BJ (cell line): ENCODE measurements around the gene SMURF1. TPM values are rescaled to one million over a fixed set of nuclear protein-coding genes. Genes with fewer than 3 reads are reported as not detected.
"Not testable (repeated sequence)": the region's sequence is repeated elsewhere in the genome, so short reads cannot be mapped to it uniquely, and the experiment has no call there.

Experiments used
- CTCF ChIA-PET: fragments of 350-600 bp; formaldehyde crosslinking; extraction: SDS; loops from one replicate; lab custom pipeline; 2021; ENCODE audit warnings: antibody characterized with exemption, inconsistent platforms; lab: Yijun Ruan, JAX
- POLR2A ChIA-PET: fragments of 300-600 bp; sonication (Branson Sonifier 250); formaldehyde crosslinking; extraction: SDS; loops from one replicate; lab custom pipeline; 2021; ENCODE audit warnings: antibody characterized with exemption; lab: Charles Lee
- DNase-seq: peaks from one replicate; pipeline ENCODE4 v3.0.0-alpha.2; 2011; ENCODE audit warnings: low read depth
- H3K27me3 ChIP-seq: 2 replicates; pipeline ENCODE4 v1.6.0; 2011; ENCODE audit warnings: low read length; ENCODE audit not compliant: control insufficient read depth, insufficient read depth
- H3K36me3 ChIP-seq: 2 replicates; pipeline ENCODE4 v1.5.1; 2011; ENCODE audit warnings: low read length; ENCODE audit not compliant: control insufficient read depth, insufficient read depth
- H3K4me3 ChIP-seq: 2 replicates; pipeline ENCODE4 v1.5.1; 2011; ENCODE audit warnings: low read depth, mild to moderate bottlenecking, control low read depth, low read length
- CTCF ChIP-seq: IDR thresholded peaks from 2 replicates; pipeline ENCODE4 v1.5.1; 2011; ENCODE audit warnings: low read depth, mild to moderate bottlenecking, control low read depth, inconsistent platforms, low read length, moderate library complexity; ENCODE audit not compliant: insufficient read depth
- polyA plus RNA-seq: library from polyadenylated mRNA; depleted of rRNA; stranded (reverse); fragments of >200 nt; gene quantifications from 2 replicates; pipeline ENCODE4 v1.2.3, GENCODE V29; 2011

Gene SMURF1
- polyA plus RNA-seq, 1 experiment, result 15.4 TPM

- TF ChIP-seq CTCF, result no peak
- ChIA-PET CTCF (interaction anchor here (1.5 to 3.7 kb wide), 2 partner anchors 10 to 267 kb away, joined by 5 to 14 read pairs; no protein-coding TSS in a partner anchor), POLR2A (no interaction called here)
- Histone ChIP-seq H3K36me3 (peaks cover 19% of the 10 kb centered on the region), H3K27me3 (no peaks in the 10 kb centered on the region), H3K4me3 (no peak overlapping the region)
- DNase-seq, result no peak
These were observed 97.2 kb downstream of the SMURF1 start for GRCh38 chr7:99046722-99047121.

- H3K27me3 ChIP-seq, DNase-seq, H3K4me3 ChIP-seq, POLR2A ChIA-PET: not testable (repeated sequence)
- peaks cover 21% of the 10 kb centered on the region for H3K36me3 ChIP-seq
- CTCF ChIA-PET, result interaction anchor here (1.5 to 3.7 kb wide), 2 partner anchors 10 to 267 kb away, joined by 5 to 14 read pairs; no protein-coding TSS in a partner anchor
These were observed 97.6 kb downstream of the SMURF1 start for GRCh38 chr7:99046262-99046661.

- CTCF ChIA-PET, result interaction anchor here (0.7 to 1.7 kb wide), 3 partner anchors 52 to 264 kb away, joined by 3 to 4 read pairs (median 3); no protein-coding TSS in a partner anchor
- DNase-seq, H3K4me3 ChIP-seq, H3K27me3 ChIP-seq, POLR2A ChIA-PET: not testable (repeated sequence)
- H3K36me3 ChIP-seq, result peaks cover 23% of the 10 kb centered on the region
These were observed 99.0 kb downstream of the SMURF1 start for GRCh38 chr7:99044858-99045257.

GRCh38 chr7:99042957-99043356 lies 101.0 kb downstream of the SMURF1 start:
- CTCF ChIA-PET, result interaction anchor here (9.2 kb wide), 1 partner anchor 270 kb away, joined by 128 read pairs; no protein-coding TSS in a partner anchor
- peak; percentile 12 for DNase-seq
- no peak overlapping the region for H3K4me3 ChIP-seq
- no peak for TF ChIP-seq CTCF
- POLR2A ChIA-PET, result no interaction called here
- no peaks in the 10 kb centered on the region for H3K27me3 ChIP-seq
- H3K36me3 ChIP-seq, result peaks cover 27% of the 10 kb centered on the region

- no peaks in the 10 kb centered on the region for H3K27me3 ChIP-seq
- DNase-seq, result no peak
- POLR2A ChIA-PET, result no interaction called here
- CTCF ChIA-PET, result interaction anchor here (0.6 to 9.2 kb wide), 6 partner anchors 14 to 276 kb away, joined by 3 to 128 read pairs (median 5); no protein-coding TSS in a partner anchor
- TF ChIP-seq CTCF, result no peak
- H3K36me3 ChIP-seq, result peaks cover 26% of the 10 kb centered on the region
- H3K4me3 ChIP-seq, result no peak overlapping the region
These were observed 102.4 kb downstream of the SMURF1 start for GRCh38 chr7:99041526-99041925.

GRCh38 chr7:99040104-99040958 lies 103.6 kb downstream of the SMURF1 start:
- H3K36me3 ChIP-seq, result peaks cover 31% of the 10 kb centered on the region
- H3K27me3 ChIP-seq, result no peaks in the 10 kb centered on the region
- H3K4me3 ChIP-seq, result no peak overlapping the region
- peak; percentile 70 for TF ChIP-seq CTCF
- DNase-seq, result peak; percentile 30
- CTCF ChIA-PET, result interaction anchor here (0.5 to 9.2 kb wide), 18 partner anchors 10 to 329 kb away, joined by 3 to 128 read pairs (median 3); partner anchors contain the start of genes ARPC1A and SMURF1
- POLR2A ChIA-PET, result no interaction called here
